ENCODE results near the gene GLA. TPM values are rescaled to one million over a fixed set of nuclear protein-coding genes. Genes with fewer than 3 reads are reported as not detected.

The GLA gene
- total RNA-seq, 1 experiment from 2014 or later: 115 TPM

DNA sequence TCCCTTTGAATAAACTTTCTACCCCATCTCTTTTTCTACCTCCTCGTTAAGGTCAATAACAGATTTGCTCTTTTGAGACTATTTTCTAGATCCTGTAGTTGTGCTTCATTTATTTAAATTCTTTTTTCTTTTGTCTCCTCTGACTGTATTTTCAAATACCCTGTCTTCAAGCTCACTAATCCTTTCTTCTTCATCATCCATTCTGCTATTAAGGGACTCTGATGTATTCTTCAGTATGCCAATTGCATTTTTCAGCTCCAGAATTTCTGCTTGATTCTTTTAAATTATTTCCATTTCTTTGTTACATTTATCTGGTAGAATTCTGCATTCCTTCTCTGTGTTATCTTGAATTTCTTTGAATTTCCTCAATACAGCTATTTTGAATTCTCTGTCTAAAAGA is 41.6 kb upstream of the GLA start:
- DNase-seq (ENCODE audit: low read depth, low spot score) (no peak), ATAC-seq (no peak)
- no TSS peak for BruUV-seq (replicated peaks)
- H3K27me3 ChIP-seq (ENCODE audit: control insufficient read depth, insufficient read depth, low read length): no peaks in the 10 kb centered on the region
- H3K9me3 ChIP-seq (ENCODE audit: control insufficient read depth, insufficient read depth, low read depth, low read length): no peaks in the 10 kb centered on the region
- in situ Hi-C loops (cut with HindIII; ENCODE audit: low pct_unique_long_range_greater_than_20kb, low sequenced_read_pairs): no loop called here
- no peak overlapping the region for H3K27ac ChIP-seq (ENCODE audit: low read length)
- ChIA-PET POLR2A (no interaction called here), CTCF (no interaction called here)
- H3K36me3 ChIP-seq (ENCODE audit: control insufficient read depth, insufficient read depth, low read length): no peaks in the 10 kb centered on the region
- no peak for TF ChIP-seq POLR2AphosphoS5 (IDR thresholded peaks at IDR 0.05; ENCODE audit: low read depth, low read length)
- TF ChIP-seq, protein P1, sequence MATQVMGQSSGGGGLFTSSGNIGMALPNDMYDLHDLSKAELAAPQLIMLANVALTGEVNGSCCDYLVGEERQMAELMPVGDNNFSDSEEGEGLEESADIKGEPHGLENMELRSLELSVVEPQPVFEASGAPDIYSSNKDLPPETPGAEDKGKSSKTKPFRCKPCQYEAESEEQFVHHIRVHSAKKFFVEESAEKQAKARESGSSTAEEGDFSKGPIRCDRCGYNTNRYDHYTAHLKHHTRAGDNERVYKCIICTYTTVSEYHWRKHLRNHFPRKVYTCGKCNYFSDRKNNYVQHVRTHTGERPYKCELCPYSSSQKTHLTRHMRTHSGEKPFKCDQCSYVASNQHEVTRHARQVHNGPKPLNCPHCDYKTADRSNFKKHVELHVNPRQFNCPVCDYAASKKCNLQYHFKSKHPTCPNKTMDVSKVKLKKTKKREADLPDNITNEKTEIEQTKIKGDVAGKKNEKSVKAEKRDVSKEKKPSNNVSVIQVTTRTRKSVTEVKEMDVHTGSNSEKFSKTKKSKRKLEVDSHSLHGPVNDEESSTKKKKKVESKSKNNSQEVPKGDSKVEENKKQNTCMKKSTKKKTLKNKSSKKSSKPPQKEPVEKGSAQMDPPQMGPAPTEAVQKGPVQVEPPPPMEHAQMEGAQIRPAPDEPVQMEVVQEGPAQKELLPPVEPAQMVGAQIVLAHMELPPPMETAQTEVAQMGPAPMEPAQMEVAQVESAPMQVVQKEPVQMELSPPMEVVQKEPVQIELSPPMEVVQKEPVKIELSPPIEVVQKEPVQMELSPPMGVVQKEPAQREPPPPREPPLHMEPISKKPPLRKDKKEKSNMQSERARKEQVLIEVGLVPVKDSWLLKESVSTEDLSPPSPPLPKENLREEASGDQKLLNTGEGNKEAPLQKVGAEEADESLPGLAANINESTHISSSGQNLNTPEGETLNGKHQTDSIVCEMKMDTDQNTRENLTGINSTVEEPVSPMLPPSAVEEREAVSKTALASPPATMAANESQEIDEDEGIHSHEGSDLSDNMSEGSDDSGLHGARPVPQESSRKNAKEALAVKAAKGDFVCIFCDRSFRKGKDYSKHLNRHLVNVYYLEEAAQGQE (IDR thresholded peaks at IDR 0.05; ENCODE audit: insufficient read depth in 1 of 2, low read depth in 2 of 2, low read length in 1 of 2): no peak
- no peak for TF ChIP-seq CTCF (IDR thresholded peaks at IDR 0.05)
- no peak for TF ChIP-seq SIN3A (IDR thresholded peaks at IDR 0.05; ENCODE audit: borderline replicate concordance, insufficient read depth, low read depth, low read length)
- no peak for TF ChIP-seq TCF7L2 (IDR thresholded peaks at IDR 0.05; ENCODE audit: low read depth, low read length)
- H3K4me3 ChIP-seq (ENCODE audit: low read depth in 2 of 2, low read length in 2 of 2): no peak overlapping the region
- no peaks in the 10 kb centered on the region for H3K4me1 ChIP-seq (ENCODE audit: control insufficient read depth, insufficient read depth, low read length)
- intact Hi-C loops (cut with micrococcal nuclease; ENCODE audit: unreplicated experiment): no loop called here

DNA sequence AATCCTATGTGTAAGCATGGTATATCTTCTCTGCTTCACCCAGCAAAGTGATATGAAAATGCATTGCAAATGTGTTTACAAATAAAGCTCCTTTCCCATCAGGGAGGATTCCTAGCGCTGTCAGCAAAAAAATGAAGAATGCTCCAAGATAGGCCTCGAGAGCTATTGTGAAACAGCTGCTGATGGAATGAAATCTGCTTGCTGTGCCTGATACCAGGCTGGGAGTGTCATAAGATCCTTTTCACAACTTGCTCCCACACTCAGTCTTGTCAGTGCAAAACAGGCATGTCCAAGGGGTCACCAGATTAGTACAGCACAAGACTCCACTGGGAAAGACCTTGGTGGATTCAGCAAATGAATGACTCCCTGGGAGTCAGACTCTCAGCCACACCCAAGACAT is 34.4 kb upstream of the GLA start:
- no peak overlapping the region for H3K27ac ChIP-seq (ENCODE audit: low read length)
- H3K4me3 ChIP-seq (ENCODE audit: low read depth in 2 of 2, low read length in 2 of 2): no peak overlapping the region
- no peaks in the 10 kb centered on the region for H3K27me3 ChIP-seq (ENCODE audit: control insufficient read depth, insufficient read depth, low read length)
- ChIA-PET CTCF (no interaction called here), POLR2A (no interaction called here)
- TF ChIP-seq SIN3A (IDR thresholded peaks at IDR 0.05; ENCODE audit: borderline replicate concordance, insufficient read depth, low read depth, low read length) (no peak), TCF7L2 (IDR thresholded peaks at IDR 0.05; ENCODE audit: low read depth, low read length) (no peak), CTCF (IDR thresholded peaks at IDR 0.05) (no peak), POLR2AphosphoS5 (IDR thresholded peaks at IDR 0.05; ENCODE audit: low read depth, low read length) (no peak)
- TF ChIP-seq, protein P1 (IDR thresholded peaks at IDR 0.05; ENCODE audit: insufficient read depth in 1 of 2, low read depth in 2 of 2, low read length in 1 of 2): no peak
- no peaks in the 10 kb centered on the region for H3K9me3 ChIP-seq (ENCODE audit: control insufficient read depth, insufficient read depth, low read depth, low read length)
- BruUV-seq (replicated peaks): no TSS peak
- in situ Hi-C loops (cut with HindIII; ENCODE audit: low pct_unique_long_range_greater_than_20kb, low sequenced_read_pairs): no loop called here
- 0 out of 2 replicates have a peak, but pooled peaks cover 2% of the 10 kb centered on the region for H3K36me3 ChIP-seq (ENCODE audit: control insufficient read depth, insufficient read depth, low read length)
- H3K4me1 ChIP-seq (ENCODE audit: control insufficient read depth, insufficient read depth, low read length): no peaks in the 10 kb centered on the region
- intact Hi-C loops (cut with micrococcal nuclease; ENCODE audit: unreplicated experiment): no loop called here
- no peak for DNase-seq (ENCODE audit: low read depth, low spot score)
- no peak for ATAC-seq

All from Panc1 (cell line).